KMS-11 (cell line): ENCODE results near the gene RNF38.

Source experiments
- H2AFZ ChIP-seq: fragments of 200-600 bp; sonication (generic); 2 replicates; pipeline ENCODE4 v1.6.1; 2016; ENCODE audit warnings: antibody characterized with exemption, mixed run types, low read depth
- H3K27ac ChIP-seq: fragments of 200-600 bp; sonication (generic); 2 replicates; pipeline ENCODE4 v1.6.1; 2016; ENCODE audit warnings: mild to moderate bottlenecking, mixed run types
- H3K27me3 ChIP-seq: fragments of 200-600 bp; sonication (generic); 2 replicates; pipeline ENCODE4 v1.6.1; 2017; ENCODE audit warnings: mild to moderate bottlenecking, low read depth, mixed run types, moderate library complexity; ENCODE audit not compliant: insufficient read depth
- H3K36me3 ChIP-seq: fragments of 200-600 bp; sonication (generic); 2 replicates; pipeline ENCODE4 v1.6.1; 2017; ENCODE audit warnings: mild to moderate bottlenecking, mixed run types; ENCODE audit not compliant: insufficient read depth
- H3K4me1 ChIP-seq: fragments of 200-600 bp; sonication (generic); 2 replicates; pipeline ENCODE4 v1.6.1; 2016; ENCODE audit warnings: mild to moderate bottlenecking, low read depth, mixed run types; ENCODE audit not compliant: poor library complexity, severe bottlenecking
- H3K4me2 ChIP-seq: fragments of 200-600 bp; sonication (generic); 2 replicates; pipeline ENCODE4 v1.7.0; 2016; ENCODE audit warnings: mild to moderate bottlenecking, mixed run types
- H3K4me3 ChIP-seq: fragments of 200-600 bp; sonication (generic); IDR thresholded peaks from 2 replicates; pipeline ENCODE4 v1.6.1; 2017; ENCODE audit warnings: low read depth, low read length, mixed read lengths; ENCODE audit not compliant: insufficient read depth
- H3K79me2 ChIP-seq: fragments of 200-600 bp; sonication (generic); 2 replicates; pipeline ENCODE4 v1.6.1; 2016; ENCODE audit warnings: low read depth, mixed run types; ENCODE audit not compliant: insufficient read depth
- H3K9ac ChIP-seq: fragments of 200-600 bp; sonication (generic); 2 replicates; pipeline ENCODE4 v1.6.1; 2016; ENCODE audit warnings: mild to moderate bottlenecking, mixed run types
- H4K20me1 ChIP-seq: fragments of 200-600 bp; sonication (generic); 2 replicates; pipeline ENCODE4 v1.6.1; 2016; ENCODE audit warnings: mild to moderate bottlenecking, mixed run types; ENCODE audit not compliant: insufficient read depth
- CTCF ChIP-seq: fragments of 200-600 bp; sonication (generic); conservative IDR thresholded peaks from 2 replicates; pipeline ENCODE4 v1.6.1; 2017; ENCODE audit warnings: low read depth, mild to moderate bottlenecking, antibody characterized with exemption, low read length, moderate library complexity, mixed read lengths

RNF38 gene

GRCh38 chr9:36358486-36358885 lies 41.6 kb downstream of the RNF38 start:
- no peak for TF ChIP-seq CTCF
- no peak overlapping the region for H3K27ac ChIP-seq

GRCh38 chr9:36357639-36358038 lies 42.4 kb downstream of the RNF38 start:
- Histone ChIP-seq H3K27me3 (no peaks in the 10 kb centered on the region), H4K20me1 (no peaks in the 10 kb centered on the region), H3K36me3 (no peaks in the 10 kb centered on the region), H3K27ac (no peak overlapping the region), H3K9ac (no peak overlapping the region), H3K4me3 (no peak overlapping the region), H3K4me1 (peaks cover 3% of the 10 kb centered on the region), H2AFZ (no peak overlapping the region), H3K4me2 (no peak overlapping the region), H3K79me2 (no peaks in the 10 kb centered on the region)
- no peak for TF ChIP-seq CTCF

More at GRCh38 chr9:36358486-36358885, 41.6 kb downstream of the RNF38 start:
- Histone ChIP-seq H3K27me3 (no peaks in the 10 kb centered on the region), H3K4me1 (peaks cover 3% of the 10 kb centered on the region), H4K20me1 (no peaks in the 10 kb centered on the region), H3K4me2 (no peak overlapping the region), H3K79me2 (no peaks in the 10 kb centered on the region), H3K4me3 (no peak overlapping the region), H3K36me3 (no peaks in the 10 kb centered on the region; the same call in 1 of the 2 replicates), H3K9ac (no peak overlapping the region), H2AFZ (no peak overlapping the region)

GRCh38 chr9:36346569-36346968 lies 53.5 kb downstream of the RNF38 start:
- no peak overlapping the region for H3K4me2 ChIP-seq
- H3K4me3 ChIP-seq: no peak overlapping the region
- H4K20me1 ChIP-seq: no peaks in the 10 kb centered on the region
- H3K36me3 ChIP-seq: no peaks in the 10 kb centered on the region
- H3K27me3 ChIP-seq: no peaks in the 10 kb centered on the region
- no peak overlapping the region for H2AFZ ChIP-seq
- no peaks in the 10 kb centered on the region for H3K79me2 ChIP-seq
- no peak for TF ChIP-seq CTCF
- H3K27ac ChIP-seq: no peak overlapping the region
- H3K4me1 ChIP-seq: peaks cover 22% of the 10 kb centered on the region
- no peak overlapping the region for H3K9ac ChIP-seq

- H3K27me3 ChIP-seq: no peaks in the 10 kb centered on the region
- no peak overlapping the region for H3K4me3 ChIP-seq
- H3K4me1 ChIP-seq: peaks cover 35% of the 10 kb centered on the region
- no peak for TF ChIP-seq CTCF
- H3K9ac ChIP-seq: no peak overlapping the region
- H3K27ac ChIP-seq: no peak overlapping the region
- H3K4me2 ChIP-seq: no peak overlapping the region
- H2AFZ ChIP-seq: no peak overlapping the region
- no peaks in the 10 kb centered on the region for H3K36me3 ChIP-seq
- H3K79me2 ChIP-seq: no peaks in the 10 kb centered on the region
- H4K20me1 ChIP-seq: no peaks in the 10 kb centered on the region
These were observed 54.8 kb downstream of the RNF38 start for GRCh38 chr9:36345103-36345846.
